ENCODE results near the gene FFAR3. TPM values are rescaled to one million over a fixed set of nuclear protein-coding genes. Genes with fewer than 3 reads are reported as not detected.

Gene FFAR3
- total and polyA plus RNA-seq, 2 of the 8 experiments (the other 6 are each of a cell fraction or from before 2014, with no cell fraction given) = not detected

- Histone ChIP-seq H3K9me3 (ENCODE audit: insufficient read depth in 2 of 2, low read depth in 1 of 2, low read length in 1 of 2) (peaks cover 6 to 7% of the 10 kb centered on the region in 2 experiments; a peak in 2 of 4 replicates), H3K23me2 (ENCODE audit: low read depth, low read length) (no peaks in the 10 kb centered on the region), H3K27ac (ENCODE audit: low read depth, low read length) (no peak overlapping the region), H3K27me3 (replicated peaks in 1 of 4; ENCODE audit: control insufficient read depth in 3 of 4, extremely low read depth in 1 of 4, insufficient read depth in 3 of 4, low read length in 3 of 4) (peaks cover 0 to 2% (median 0%) of the 10 kb centered on the region in 4 experiments; a peak in 2 of 7 replicates), H3K79me2 (ENCODE audit: control insufficient read depth in 1 of 2, insufficient read depth in 2 of 2, low read length in 2 of 2) (no peaks in the 10 kb centered on the region), H2BK20ac (ENCODE audit: low read length) (no peak overlapping the region), H3K4ac (replicated peaks; ENCODE audit: insufficient read length, low read depth, low read length) (no peak overlapping the region), H3K18ac (ENCODE audit: extremely low read depth, low read length) (no peak overlapping the region), H3K36me3 (ENCODE audit: control insufficient read depth in 2 of 4, insufficient read depth in 4 of 4, low read length in 3 of 4) (no peaks in the 10 kb centered on the region), H2BK5ac (ENCODE audit: low read depth, low read length) (no peak overlapping the region), H3K4me1 (replicated peaks in 1 of 4; ENCODE audit: control insufficient read depth in 3 of 4, insufficient read depth in 4 of 4, low read length in 3 of 4) (no peaks in the 10 kb centered on the region), H2BK12ac (ENCODE audit: low read depth, low read length) (no peak overlapping the region), H3K4me2 (ENCODE audit: insufficient read depth in 1 of 2, low read depth in 2 of 2, low read length in 2 of 2) (no peak overlapping the region), H3K79me1 (ENCODE audit: low read depth, low read length) (no peaks in the 10 kb centered on the region), H4K8ac (ENCODE audit: extremely low read depth, insufficient read depth, low read length) (no peak overlapping the region), H2BK15ac (ENCODE audit: low read length) (no peak overlapping the region), H3K23ac (ENCODE audit: insufficient read length) (no peak overlapping the region), H3K14ac (ENCODE audit: insufficient read length) (no peak overlapping the region), H4K5ac (ENCODE audit: insufficient read length, low read depth, low read length) (no peak overlapping the region), H3K56ac (replicated peaks; ENCODE audit: insufficient read length, low read depth, low read length) (no peak overlapping the region), H2BK120ac (replicated peaks; ENCODE audit: low read depth, low read length) (no peak overlapping the region), H2AK5ac (ENCODE audit: low read depth, low read length) (no peak overlapping the region), H3K4me3 (ENCODE audit: extremely low read depth in 1 of 4, insufficient read depth in 2 of 4, low read depth in 3 of 4, low read length in 4 of 4) (no peak overlapping the region), H4K20me1 (replicated peaks in 1 of 2; ENCODE audit: control insufficient read depth in 1 of 2, insufficient read depth in 2 of 2, low read length in 2 of 2) (no peaks in the 10 kb centered on the region), H3K9ac (replicated peaks in 1 of 4; ENCODE audit: extremely low read depth in 1 of 4, low read depth in 3 of 4, low read length in 3 of 4) (no peak overlapping the region), H4K91ac (replicated peaks; ENCODE audit: insufficient read length, low read length) (no peak overlapping the region), H2AFZ (ENCODE audit: low read length) (no peak overlapping the region)
- POLR2A ChIA-PET (ENCODE audit: partially characterized antibody) = no interaction called here
- FAIRE-seq (no peak), DNase-seq (ENCODE audit: low read depth in 1 of 2, low spot score in 2 of 2) (no peak)
- 91% methylated on average over 3 of the region's 3 CpGs; no CpG with 5 or more reads in 1 of the 2 experiments for WGBS, 2 experiments (ENCODE audit: extremely low coverage in 1 of 2, insufficient coverage in 1 of 2, insufficient read length in 1 of 2, insufficient replicate concordance in 2 of 2, low coverage in 1 of 2, low lambda C conversion rate in 2 of 2, missing lambda C conversion rate in 1 of 2)
- TF ChIP-seq HDAC6 (IDR thresholded peaks at IDR 0.05; ENCODE audit: low read depth, low read length) (no peak), BCL11A (IDR thresholded peaks at IDR 0.05; ENCODE audit: low read depth in 2 of 2, low read length in 2 of 2) (no peak), POLR2A (IDR thresholded peaks at IDR 0.05; ENCODE audit: control extremely low read depth in 1 of 2, low read depth in 2 of 2, low read length in 2 of 2) (no peak), RNF2 (IDR thresholded peaks at IDR 0.05; ENCODE audit: borderline replicate concordance, low read depth, low read length, missing control alignments, poor library complexity, severe bottlenecking) (no peak), EP300 (IDR thresholded peaks at IDR 0.05; ENCODE audit: borderline replicate concordance in 1 of 2, low read depth in 2 of 2, low read length in 2 of 2) (no peak), SIN3A (conservative IDR thresholded peaks at IDR 0.05 in 1 of 2, IDR thresholded peaks at IDR 0.05 in 1 of 2; ENCODE audit: low read depth in 1 of 2, low read length in 2 of 2) (no peak), CREB1 (IDR thresholded peaks at IDR 0.05) (no peak), ATF2 (IDR thresholded peaks at IDR 0.05; ENCODE audit: low read length) (no peak), ASH2L (IDR thresholded peaks at IDR 0.05; ENCODE audit: low read length) (no peak)
- CTCF ChIA-PET (ENCODE audit: partially characterized antibody) = interaction anchor here (1.1 to 3.0 kb wide), 6 partner anchors 14 to 117 kb away, joined by 3 to 16 read pairs (median 5); partner anchors contain the start of gene FFAR3
These were observed 20.1 kb downstream of the FFAR3 start for GRCh38 chr19:35378356-35378755.

Data from H1 (cell line).